Peyer's patch (tissue), 4 donors: ENCODE data around the gene COL5A2.

Experiments
- POLR2A ChIP-seq, 2 donors: fragments of 450-650 bp; IDR thresholded peaks; one replicate each; pipeline ENCODE4 v1.5.1; 2017; ENCODE audit warnings: antibody characterized with exemption in 2 of 2, mild to moderate bottlenecking in 2 of 2, moderate library complexity in 2 of 2
- TF ChIP-seq, protein P1 (sequence below), 6 experiments: fragments of 450-650 bp in 4 of 6; fragments of 200-600 bp in 2 of 6; sonication (generic) in 1 of 6; IDR thresholded peaks; one replicate each; pipeline ENCODE4 v1.5.1; 2017 to 2019; ENCODE audit warnings: antibody characterized with exemption in 6 of 6, mild to moderate bottlenecking in 3 of 6, moderate library complexity in 1 of 6

DNA sequence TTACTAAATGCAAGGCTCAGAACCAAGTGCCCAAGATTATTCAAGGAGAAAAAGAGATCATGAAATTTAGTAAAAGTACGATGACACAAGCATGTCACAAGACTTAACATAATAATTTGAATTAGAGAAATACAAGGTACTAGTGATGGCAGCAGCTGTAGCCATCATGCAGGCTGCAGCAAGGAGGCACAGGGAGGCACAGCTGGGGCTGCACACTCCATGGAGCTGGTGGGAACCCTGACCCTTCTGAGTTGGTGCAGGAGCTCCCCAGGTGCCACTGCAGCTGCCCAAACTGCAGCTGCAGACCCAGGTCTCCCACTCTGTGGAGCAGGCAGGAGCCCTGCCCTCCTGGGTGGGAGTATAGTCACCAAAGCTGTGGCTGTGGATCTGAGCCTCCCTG, 159.4 kb downstream of the COL5A2 start:
- TF ChIP-seq, protein P1, sequence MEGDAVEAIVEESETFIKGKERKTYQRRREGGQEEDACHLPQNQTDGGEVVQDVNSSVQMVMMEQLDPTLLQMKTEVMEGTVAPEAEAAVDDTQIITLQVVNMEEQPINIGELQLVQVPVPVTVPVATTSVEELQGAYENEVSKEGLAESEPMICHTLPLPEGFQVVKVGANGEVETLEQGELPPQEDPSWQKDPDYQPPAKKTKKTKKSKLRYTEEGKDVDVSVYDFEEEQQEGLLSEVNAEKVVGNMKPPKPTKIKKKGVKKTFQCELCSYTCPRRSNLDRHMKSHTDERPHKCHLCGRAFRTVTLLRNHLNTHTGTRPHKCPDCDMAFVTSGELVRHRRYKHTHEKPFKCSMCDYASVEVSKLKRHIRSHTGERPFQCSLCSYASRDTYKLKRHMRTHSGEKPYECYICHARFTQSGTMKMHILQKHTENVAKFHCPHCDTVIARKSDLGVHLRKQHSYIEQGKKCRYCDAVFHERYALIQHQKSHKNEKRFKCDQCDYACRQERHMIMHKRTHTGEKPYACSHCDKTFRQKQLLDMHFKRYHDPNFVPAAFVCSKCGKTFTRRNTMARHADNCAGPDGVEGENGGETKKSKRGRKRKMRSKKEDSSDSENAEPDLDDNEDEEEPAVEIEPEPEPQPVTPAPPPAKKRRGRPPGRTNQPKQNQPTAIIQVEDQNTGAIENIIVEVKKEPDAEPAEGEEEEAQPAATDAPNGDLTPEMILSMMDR (IDR thresholded peaks at IDR 0.05), result no peak
- no peak for TF ChIP-seq POLR2A (IDR thresholded peaks at IDR 0.05)
